Psoas muscle (tissue), 8 donors: ENCODE data around the gene FSD1. TPM values are rescaled to one million over a fixed set of nuclear protein-coding genes. Genes with fewer than 3 reads are reported as not detected.

Experiments
- ATAC-seq, 4 donors: fragments of 200-7000 bp; cut with Tn5 transposase; one replicate each; pipeline ENCODE4 v1.9.1; 2020; ENCODE audit warnings: moderate library complexity in 3 of 4, mild to moderate bottlenecking in 2 of 4
- DNase-seq, 2 donors: peaks; one replicate each; pipeline ENCODE4 v3.0.0-alpha.2; 2020
- H3K27ac ChIP-seq: fragments of 200-600 bp; one replicate; pipeline ENCODE4 v1.8.0; 2022
- H3K27me3 ChIP-seq, 3 donors: fragments of 200-600 bp in 1 of 3; one replicate each; pipeline versions ENCODE4 v1.6.1 to v1.8.0; 2013 to 2022; ENCODE audit warnings: low read length in 2 of 3, mild to moderate bottlenecking in 2 of 3, moderate library complexity in 1 of 3; ENCODE audit not compliant: insufficient read depth in 3 of 3
- H3K36me3 ChIP-seq, 2 donors: fragments of 200-600 bp in 1 of 2; one replicate each; pipeline versions ENCODE4 v1.6.1 to v1.8.0; 2013 to 2022; ENCODE audit warnings: low read depth in 1 of 2, mild to moderate bottlenecking in 1 of 2, moderate library complexity in 1 of 2; ENCODE audit not compliant: insufficient read depth in 1 of 2
- H3K4me1 ChIP-seq: fragments of 200-600 bp; one replicate; pipeline ENCODE4 v1.8.0; 2022
- H3K4me3 ChIP-seq: fragments of 200-600 bp; one replicate; pipeline ENCODE4 v1.8.0; 2022; ENCODE audit warnings: mild to moderate bottlenecking
- H3K9me3 ChIP-seq: fragments of 200-600 bp; one replicate; pipeline ENCODE4 v1.8.0; 2022
- WGBS, 3 donors: extraction: QIAGEN DNeasy Blood & Tissue Kit; methylation state at CpG; one replicate each; pipeline versions ENCODE4 v1.1.6 to v1.1.7; 2013; 5-methylcytosine and 5-hydroxymethylcytosine counted together
- intact Hi-C, 2 donors: fragments of 100-400 bp; cut with DNase I; formaldehyde crosslinking; loops; one replicate each; pipeline versions ENCODE4 v1.11.0 to v1.14.2; 2022
- polyA plus RNA-seq, 3 donors: library from polyadenylated mRNA; stranded (reverse); fragments of 200-250 nt; gene quantifications; one replicate each; pipeline ENCODE4 v1.2.3, GENCODE V29; 2013
- total RNA-seq, 4 donors: library from RNA; stranded (reverse); fragmentation: NEBNext Ultra II Directional in 2 of 4; extraction: Animal tissue kit (Norgen Biotek cat#: 25700) in 2 of 4; gene quantifications; one replicate each; pipeline versions ENCODE4 v1.2.1 to v1.2.4, GENCODE V29; 2021 to 2023
- TF ChIP-seq, protein P1 (sequence below): fragments of 200-600 bp; IDR thresholded peaks from one replicate; pipeline ENCODE4 v1.8.0; 2022; ENCODE audit warnings: antibody characterized with exemption
- donor health status: healthy with polysubstance abuse.
- donor health status: DM: no; HTN: no; CAD: no; lungs with moderate emphysema.
- donor health status: Bipolar disorder and iron deficiency.
- donor health status: healthy.
- donor health status: DM: yes; HTN: yes; CAD: no.
- donor health status: DM: no; HTN: no; CAD: no.
- donor health status: DM: no; HTN: no; CAD: no.
- donor health status: DM: yes; HTN: yes; CAD: no.

Gene FSD1
- total and polyA plus RNA-seq, 7 donors: 0.08 TPM; not detected in 6

DNA sequence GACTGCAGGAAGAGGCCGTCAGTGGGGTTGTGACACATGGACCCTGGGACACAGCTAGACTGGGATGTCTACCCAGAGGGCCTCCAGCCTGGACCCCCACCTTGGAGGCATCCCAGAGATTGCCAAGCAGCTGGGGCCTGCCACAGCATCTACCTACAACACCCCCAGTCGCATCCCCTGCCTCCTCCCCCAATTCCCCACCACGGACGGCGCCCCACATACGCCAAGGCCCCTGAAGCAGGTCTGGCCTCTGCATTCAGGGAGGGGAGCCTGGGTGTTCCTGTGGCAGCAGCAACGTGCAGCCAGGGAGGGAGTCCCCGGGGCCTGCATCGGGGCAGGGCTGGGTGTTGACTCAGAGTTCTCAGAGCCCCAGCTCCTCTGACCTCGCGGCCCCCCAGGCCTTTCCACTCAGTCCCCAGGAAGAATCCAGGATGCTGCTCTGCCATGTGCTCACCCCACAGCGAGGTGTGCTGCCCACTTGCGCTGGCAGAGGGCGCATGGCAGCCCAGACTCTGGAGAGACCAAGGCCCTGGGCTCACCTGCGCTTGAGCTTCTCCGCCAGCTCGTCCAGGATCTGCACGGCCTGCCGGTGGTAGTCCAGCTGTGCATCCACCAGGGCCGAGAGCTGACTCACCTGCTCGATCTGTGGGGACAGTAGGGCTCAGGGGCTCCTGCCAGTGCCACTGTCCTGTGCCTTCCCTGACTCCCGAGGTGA lies 58.6 kb downstream of the FSD1 start:
- ATAC-seq (no peak), DNase-seq (no peak)
- 80 to 84% (median 84%) methylated on average over 19 to 22 of the region's 22 CpGs for WGBS, 3 donors
- TF ChIP-seq, protein P1, sequence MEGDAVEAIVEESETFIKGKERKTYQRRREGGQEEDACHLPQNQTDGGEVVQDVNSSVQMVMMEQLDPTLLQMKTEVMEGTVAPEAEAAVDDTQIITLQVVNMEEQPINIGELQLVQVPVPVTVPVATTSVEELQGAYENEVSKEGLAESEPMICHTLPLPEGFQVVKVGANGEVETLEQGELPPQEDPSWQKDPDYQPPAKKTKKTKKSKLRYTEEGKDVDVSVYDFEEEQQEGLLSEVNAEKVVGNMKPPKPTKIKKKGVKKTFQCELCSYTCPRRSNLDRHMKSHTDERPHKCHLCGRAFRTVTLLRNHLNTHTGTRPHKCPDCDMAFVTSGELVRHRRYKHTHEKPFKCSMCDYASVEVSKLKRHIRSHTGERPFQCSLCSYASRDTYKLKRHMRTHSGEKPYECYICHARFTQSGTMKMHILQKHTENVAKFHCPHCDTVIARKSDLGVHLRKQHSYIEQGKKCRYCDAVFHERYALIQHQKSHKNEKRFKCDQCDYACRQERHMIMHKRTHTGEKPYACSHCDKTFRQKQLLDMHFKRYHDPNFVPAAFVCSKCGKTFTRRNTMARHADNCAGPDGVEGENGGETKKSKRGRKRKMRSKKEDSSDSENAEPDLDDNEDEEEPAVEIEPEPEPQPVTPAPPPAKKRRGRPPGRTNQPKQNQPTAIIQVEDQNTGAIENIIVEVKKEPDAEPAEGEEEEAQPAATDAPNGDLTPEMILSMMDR: no peak
- no peaks in the 10 kb centered on the region for H3K9me3 ChIP-seq
- peaks cover 7% of the 10 kb centered on the region for H3K4me1 ChIP-seq
- no peak overlapping the region for H3K27ac ChIP-seq
- H3K27me3 ChIP-seq: no peaks in the 10 kb centered on the region
- no peak overlapping the region for H3K4me3 ChIP-seq
- H3K36me3 ChIP-seq: peaks cover 3 to 83% of the 10 kb centered on the region in 2 donors
- intact Hi-C loops: no loop called here

DNA sequence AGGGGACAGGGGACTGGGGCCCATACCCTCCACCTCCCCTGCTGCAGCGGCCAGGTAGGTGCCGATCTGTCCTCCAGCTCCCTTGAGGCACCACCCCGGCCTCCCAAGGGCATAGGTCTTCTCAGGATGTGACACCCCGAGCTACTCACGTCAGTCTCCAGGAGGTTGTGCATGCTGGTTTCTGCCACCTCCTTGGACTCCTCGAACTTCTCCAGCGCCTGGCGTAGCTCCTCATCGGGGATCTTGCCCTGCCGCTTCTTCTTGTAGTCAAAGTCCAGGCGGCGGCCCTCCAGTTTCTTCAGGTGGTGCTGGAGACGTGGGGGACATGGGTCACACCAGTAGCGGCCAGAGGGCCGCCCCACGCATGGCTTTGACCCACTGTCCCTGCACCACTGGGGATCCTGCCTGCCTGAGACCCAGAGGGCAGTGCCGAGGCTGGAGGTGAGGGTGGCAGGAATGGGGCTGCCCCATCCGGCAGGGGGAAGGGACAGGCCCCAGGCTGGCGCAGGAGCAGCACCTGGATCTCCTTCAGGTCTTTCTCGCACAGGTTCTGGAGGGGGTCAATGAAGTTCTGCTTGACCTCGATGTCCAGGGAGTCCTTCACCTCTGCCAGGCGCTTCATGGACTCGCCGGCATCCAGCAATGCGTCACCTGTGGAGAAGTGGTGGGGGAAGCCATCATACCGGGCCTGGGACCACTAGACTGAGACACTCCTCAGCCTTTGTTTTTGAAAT lies 59.3 kb downstream of the FSD1 start:
- TF ChIP-seq, protein P1: no peak
- no peak for DNase-seq
- Histone ChIP-seq H3K27ac (no peak overlapping the region), H3K4me3 (no peak overlapping the region), H3K9me3 (no peaks in the 10 kb centered on the region), H3K36me3 (peaks cover 3 to 76% of the 10 kb centered on the region in 2 donors), H3K27me3 (no peaks in the 10 kb centered on the region), H3K4me1 (peaks cover 14% of the 10 kb centered on the region)
- 92 to 94% (median 93%) methylated on average over 26 of the region's 26 CpGs for WGBS, 3 donors
- ATAC-seq: no peak
- intact Hi-C loops: no loop called here

DNA sequence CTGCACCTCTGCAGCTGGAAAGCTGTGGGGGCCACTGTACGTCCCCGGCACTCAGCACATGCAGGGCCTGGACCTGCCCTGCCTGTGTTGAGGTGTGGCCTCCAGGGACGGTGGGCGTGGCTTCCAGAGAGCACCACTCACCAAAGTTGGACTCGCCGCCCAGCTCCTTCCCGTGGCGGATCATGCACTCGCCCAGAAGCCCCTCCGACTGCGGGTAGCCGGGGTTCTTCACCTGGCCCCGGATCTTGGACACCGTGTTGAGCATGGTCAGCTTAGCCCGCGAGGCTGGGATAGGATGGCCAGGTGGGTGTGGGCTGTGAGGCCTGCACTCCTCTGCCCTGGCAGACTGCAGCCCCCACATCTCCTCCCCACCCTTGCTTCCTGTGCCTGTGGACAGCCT lies 60.9 kb downstream of the FSD1 start:
- ATAC-seq: no peak
- peaks cover 30% of the 10 kb centered on the region for H3K4me1 ChIP-seq
- peaks cover 3 to 60% of the 10 kb centered on the region in 2 donors for H3K36me3 ChIP-seq
- intact Hi-C loops: no loop called here
- no peaks in the 10 kb centered on the region for H3K27me3 ChIP-seq
- DNase-seq: no peak
- no peak overlapping the region for H3K27ac ChIP-seq
- no peaks in the 10 kb centered on the region for H3K9me3 ChIP-seq
- 89 to 92% (median 90%) methylated on average over 16 of the region's 16 CpGs for WGBS, 3 donors
- TF ChIP-seq, protein P1: no peak
- no peak overlapping the region for H3K4me3 ChIP-seq

DNA sequence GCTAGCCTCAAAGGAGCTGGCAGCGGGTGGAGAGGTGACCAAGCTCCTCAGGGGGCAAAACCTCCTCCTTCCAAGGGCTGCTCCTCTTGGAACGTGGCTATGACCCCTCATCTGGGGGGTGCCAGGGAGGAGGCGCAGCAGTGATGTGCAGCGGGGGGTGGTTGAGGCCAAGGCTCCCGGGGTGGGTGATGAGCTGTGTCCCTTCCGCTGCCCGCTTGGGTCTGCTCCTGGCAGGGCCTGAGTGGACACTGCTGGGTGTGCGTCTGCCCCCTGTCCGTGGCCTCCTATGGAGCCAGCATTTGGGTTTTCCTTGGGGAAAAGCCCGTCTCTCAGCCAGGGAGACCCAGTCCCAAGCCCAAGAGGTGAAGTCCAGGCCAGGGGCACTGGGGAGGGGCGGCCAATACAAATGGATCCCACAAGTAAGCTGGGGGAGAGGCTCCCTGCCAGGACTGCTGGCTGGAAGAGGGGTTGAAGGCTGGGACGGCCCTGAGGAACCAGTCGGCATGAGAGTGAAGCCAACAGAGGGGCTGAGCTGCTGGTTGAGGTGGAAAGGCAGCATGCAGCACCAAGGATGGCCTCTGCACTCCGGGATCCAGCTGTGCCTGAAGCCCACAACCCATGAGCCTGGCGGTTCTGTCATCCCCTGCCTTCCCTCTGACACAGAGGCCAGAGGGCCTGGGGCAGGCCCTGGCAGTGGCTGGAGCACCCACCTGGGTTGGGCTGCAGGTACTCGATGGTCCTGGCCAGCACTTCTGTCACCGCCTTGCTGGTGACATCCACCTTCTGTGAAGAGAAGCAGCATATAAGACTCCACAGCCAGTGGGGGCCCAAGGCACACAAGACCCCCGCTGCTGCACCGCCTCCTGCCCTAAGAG lies 61.6 kb downstream of the FSD1 start:
- ATAC-seq: no peak
- H3K4me1 ChIP-seq: peaks cover 37% of the 10 kb centered on the region
- H3K4me3 ChIP-seq: no peak overlapping the region
- H3K36me3 ChIP-seq: peaks cover 3 to 53% of the 10 kb centered on the region in 2 donors
- TF ChIP-seq, protein P1: no peak
- no peaks in the 10 kb centered on the region for H3K9me3 ChIP-seq
- no peak for DNase-seq
- no peak overlapping the region for H3K27ac ChIP-seq
- 91 to 94% (median 91%) methylated on average over 17 to 19 of the region's 19 CpGs for WGBS, 3 donors
- intact Hi-C loops: no loop called here
- no peaks in the 10 kb centered on the region for H3K27me3 ChIP-seq
